HPDE6-E6E7 (cell line): ENCODE measurements around the gene CHRDL1.
"Not testable (repeated sequence)": the region's sequence is repeated elsewhere in the genome, so short reads cannot be mapped to it uniquely, and the experiment has no call there.

Experiments
- DNase-seq: peaks from one replicate; pipeline ENCODE4 v3.0.0; 2011; ENCODE audit warnings: missing footprints; ENCODE audit errors: extremely low spot score

Gene CHRDL1, protein sequence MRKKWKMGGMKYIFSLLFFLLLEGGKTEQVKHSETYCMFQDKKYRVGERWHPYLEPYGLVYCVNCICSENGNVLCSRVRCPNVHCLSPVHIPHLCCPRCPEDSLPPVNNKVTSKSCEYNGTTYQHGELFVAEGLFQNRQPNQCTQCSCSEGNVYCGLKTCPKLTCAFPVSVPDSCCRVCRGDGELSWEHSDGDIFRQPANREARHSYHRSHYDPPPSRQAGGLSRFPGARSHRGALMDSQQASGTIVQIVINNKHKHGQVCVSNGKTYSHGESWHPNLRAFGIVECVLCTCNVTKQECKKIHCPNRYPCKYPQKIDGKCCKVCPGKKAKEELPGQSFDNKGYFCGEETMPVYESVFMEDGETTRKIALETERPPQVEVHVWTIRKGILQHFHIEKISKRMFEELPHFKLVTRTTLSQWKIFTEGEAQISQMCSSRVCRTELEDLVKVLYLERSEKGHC

DNA sequence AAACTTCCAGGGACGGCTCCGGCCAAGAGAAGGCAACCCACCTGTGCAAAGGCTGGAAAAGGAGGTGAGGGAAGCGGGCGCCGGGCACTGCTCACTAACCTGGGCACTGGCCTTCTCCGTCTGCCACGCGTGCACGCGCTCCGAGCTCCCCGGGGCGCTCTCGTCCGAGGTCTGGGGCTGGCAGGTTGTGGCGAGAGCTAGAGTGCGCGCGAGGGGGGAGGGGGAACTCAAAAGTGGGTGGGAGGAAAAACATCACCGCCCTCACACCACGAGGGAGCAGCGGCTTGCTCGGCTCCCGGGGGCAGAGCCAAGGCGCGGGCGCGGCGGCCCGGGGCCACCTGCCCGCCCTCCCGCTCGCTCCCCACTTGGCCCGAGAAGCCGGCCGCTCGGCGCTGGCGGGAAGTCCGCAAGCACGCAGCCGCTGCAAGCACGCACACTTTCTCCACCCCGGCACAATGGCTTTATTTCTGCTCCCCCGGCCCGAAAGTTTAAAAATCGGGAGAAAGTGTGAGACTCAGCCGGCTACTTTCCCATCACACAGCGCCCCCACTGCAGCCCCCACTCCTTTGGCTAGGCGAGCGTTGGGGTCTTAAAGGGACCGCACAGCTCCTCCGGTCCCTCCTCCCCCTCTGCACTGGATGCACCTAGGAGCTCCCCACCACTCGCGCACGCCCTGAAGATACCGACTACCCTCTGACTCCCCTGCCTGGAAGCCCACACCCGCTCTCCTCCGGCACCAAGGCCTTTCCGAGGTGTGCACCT lies at the start of gene CHRDL1:
TSS of gene CHRDL1 (minus strand) at position 173 of the 762 bp plus-strand sequence. CDS start 3,636 bp downstream, outside the sequence.
- no peak for DNase-seq

DNA sequence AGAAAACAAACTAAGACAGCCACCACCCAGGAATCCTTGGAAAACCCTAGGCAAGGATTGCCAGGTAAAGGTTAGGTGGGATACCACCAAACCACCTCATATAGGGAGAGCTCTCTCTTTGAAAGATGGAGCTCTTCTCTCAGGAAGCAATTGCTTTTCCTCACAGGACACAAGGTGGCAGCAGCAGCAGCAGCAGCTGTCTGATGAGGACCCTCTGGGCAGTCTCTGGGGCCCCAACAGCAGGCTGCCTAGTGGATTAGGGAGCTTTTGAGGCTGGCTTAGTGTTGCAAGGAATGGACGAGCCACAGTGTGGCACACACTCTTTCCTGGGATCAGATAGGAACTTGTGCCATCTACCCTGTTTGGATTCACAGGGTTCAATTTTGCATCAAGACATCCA lies 41.4 kb upstream of the CHRDL1 start:
- DNase-seq, result no peak

GRCh38 chrX:110836451-110836850 lies 40.8 kb upstream of the CHRDL1 start:
- DNase-seq, result no peak

DNA sequence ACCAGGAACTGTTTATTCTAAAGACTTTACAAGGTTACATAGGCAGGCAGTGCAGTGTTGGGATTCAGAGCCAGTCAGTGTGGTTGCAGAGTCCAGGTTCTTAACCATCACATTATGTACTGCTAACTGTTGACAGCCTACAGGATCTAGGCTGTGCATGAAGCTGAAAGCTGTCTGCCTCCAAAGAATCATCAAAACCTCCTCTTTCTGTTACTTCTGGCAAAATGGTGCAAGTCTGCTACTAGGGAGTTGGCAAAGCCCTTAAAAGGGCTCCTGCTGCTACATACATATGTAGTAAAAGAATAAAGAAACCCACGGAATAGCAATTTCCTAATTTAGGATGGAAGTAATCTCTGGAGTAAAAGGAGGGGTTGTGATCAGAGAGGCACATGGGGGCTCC lies 40.4 kb upstream of the CHRDL1 start:
- DNase-seq, result no peak

GRCh38 chrX:110825972-110826371 lies 30.4 kb upstream of the CHRDL1 start:
- no peak for DNase-seq

GRCh38 chrX:110816543-110816942 lies 20.9 kb upstream of the CHRDL1 start:
- not testable (repeated sequence) for DNase-seq

DNA sequence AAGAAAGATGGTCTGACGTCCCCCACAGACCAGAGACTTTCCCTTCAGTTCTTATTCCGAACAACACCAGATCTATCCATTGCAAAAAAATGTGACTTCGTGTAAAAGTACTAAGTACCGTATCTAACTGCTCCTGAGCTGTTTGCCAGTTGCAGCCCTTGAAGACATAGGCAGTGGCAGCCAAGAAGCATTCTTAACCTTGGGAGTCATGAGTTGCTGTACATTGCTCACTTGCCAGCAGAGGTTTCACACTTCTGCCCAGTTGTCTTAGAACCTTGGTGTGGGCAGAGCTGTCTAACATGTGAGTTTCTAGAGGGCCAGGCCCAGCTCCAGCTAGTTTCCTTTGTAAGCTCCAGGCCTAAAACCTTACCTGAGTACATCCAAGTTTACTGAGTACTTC lies 10.5 kb upstream of the CHRDL1 start:
- no peak for DNase-seq

DNA sequence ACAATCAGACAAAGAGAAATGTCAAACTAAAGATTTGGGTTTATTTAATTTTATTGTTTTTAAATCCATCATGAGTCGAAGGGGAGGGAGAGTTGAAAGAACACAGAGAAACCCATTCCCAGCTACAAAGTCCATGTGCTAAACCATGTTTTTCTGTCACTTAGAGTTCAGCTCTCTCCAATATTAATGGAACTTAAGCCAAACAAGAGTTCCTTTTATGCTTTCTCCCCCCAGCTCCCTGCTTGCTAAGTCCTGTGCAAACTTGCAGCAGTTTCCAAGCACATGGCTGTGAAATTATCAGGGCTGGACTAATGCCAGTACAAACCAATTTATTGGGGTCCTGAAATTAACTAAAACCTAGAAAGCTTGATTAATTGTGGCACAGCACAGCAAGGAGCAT lies 9.7 kb upstream of the CHRDL1 start:
- DNase-seq, result no peak

- no peak for DNase-seq
These were observed 8.8 kb upstream of the CHRDL1 start for GRCh38 chrX:110804446-110804845.

DNA sequence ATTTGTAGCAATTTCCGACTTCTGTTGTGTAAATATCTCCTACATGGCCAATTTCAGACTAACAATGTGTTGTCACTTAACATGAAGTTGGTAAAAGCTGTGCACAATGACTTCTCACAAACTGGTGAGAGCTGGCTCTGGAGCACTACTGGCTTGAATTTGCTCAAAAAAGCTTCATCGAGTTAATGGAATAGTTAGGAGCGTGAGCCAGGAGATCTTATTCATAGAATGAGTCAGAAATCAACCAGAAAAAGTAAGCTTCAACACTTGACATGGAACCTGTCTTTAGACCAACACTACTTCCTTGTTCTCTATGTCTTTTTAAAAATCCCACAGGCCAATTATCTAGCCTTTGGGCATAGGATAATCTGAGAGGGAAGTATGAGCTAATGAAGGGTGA lies 7.9 kb upstream of the CHRDL1 start:
- DNase-seq, result no peak

DNA sequence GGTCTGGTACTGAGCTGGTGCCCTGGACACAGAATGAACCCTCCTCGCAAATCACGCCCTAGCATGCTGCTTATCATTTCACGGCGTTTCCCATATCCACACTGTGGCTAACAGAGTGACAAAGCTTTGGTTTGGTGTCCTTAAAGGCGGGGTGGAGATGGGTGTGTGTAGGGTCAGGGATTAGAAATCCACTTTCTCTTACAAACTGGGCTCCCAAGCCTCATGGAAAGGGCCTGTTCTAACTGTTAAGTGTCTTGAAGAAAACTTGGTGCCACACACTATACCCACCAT lies 735 bp upstream of the CHRDL1 start:
- no peak for DNase-seq

DNA sequence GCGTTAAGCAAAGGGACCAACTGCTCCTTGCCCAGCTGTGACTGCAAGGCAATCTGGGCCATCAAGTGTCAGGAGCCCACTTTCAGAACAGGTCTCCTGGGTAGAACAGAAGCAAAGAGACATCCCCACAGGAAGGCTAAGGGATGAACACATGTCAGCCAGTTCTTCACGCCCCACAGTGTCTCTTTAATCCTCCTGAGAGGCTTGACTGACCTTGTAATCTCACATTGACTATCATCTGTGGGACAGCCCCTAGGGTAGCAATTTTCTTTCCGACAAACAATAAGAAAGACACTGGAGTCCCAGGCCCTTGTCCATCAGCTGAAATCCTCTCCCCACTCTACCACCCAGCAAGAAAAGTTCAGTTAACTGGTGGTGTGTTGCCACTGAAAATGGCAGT lies 1.0 kb downstream of the CHRDL1 start:
- DNase-seq, result no peak

DNA sequence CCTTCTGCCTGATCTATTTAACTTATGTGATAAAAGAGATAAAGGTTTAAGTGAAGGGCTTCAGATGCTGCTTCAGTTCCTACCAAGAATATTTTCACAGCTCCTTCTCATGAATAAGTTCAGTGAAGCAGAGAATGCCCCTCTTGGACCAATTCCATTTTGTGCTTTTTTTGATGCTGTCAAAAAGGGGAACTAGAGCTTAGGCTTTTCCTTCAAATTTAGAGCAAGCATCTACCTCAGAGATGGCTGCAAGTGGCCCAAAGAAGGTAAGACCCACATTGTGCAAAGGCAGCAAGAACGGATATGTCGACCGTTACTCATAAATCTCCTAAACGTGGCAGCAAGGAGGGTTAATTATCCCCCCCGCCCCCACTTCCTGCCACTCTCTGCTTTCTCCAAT lies 4.5 kb downstream of the CHRDL1 start:
- DNase-seq, result no peak

DNA sequence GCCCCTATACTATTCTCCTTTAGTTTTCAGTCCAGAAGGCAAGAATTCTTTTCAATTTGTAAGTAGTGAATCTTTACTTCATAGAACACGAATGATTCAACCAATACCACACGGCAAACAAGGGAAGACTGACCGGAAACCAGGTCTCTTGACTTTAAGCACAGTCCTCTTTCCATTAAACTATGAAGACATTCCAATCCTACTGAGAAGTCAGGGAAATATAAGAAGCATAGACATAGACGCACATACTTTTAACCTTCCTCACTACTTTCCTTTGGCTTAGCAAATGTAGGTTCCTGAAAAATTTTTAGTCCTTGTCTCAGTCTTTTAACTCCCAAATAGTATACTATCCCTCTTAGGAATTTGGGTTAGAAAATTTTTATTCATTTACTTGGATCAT lies 9.1 kb downstream of the CHRDL1 start:
- no peak for DNase-seq

DNA sequence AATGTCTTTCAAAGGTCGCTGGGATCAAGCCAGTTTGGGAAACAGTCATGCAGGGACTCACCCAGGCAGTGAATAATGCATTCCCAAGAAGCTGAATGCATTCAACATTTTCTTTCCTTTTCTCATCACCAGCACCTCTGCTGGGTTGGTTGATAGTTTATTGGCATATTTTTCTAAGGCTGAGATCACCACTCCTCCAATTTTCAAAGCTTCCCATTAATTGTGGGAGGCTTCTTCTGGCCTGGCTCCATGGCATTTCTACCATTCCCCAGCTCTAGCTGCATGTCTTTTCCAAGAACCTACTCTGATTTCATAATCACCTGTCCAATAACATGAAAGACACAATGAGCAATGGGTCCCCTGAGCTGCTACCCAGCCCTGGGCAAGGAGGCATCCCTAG lies 35.8 kb downstream of the CHRDL1 start:
- no peak for DNase-seq

GRCh38 chrX:110758781-110759422 lies 36.7 kb downstream of the CHRDL1 start:
- no peak for DNase-seq

DNA sequence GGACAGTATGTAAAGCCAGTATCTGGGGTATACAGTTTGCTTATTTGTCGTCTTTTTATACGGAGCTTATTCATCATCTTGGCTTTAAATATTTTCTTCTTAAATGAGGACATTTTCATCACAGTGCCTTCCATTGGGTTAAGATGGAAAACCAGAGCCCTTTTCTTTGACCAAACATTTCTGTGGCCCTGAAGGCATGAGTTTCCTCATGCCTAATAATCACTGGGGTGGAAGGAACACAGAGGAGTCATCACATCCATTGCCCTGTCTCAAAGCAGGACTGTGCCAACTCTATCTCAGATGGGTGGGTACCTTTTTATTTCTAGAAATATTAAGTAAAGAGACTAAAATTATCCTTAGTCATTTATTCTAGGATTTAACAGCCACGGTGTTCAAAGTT lies 40.0 kb downstream of the CHRDL1 start:
- no peak for DNase-seq

DNA sequence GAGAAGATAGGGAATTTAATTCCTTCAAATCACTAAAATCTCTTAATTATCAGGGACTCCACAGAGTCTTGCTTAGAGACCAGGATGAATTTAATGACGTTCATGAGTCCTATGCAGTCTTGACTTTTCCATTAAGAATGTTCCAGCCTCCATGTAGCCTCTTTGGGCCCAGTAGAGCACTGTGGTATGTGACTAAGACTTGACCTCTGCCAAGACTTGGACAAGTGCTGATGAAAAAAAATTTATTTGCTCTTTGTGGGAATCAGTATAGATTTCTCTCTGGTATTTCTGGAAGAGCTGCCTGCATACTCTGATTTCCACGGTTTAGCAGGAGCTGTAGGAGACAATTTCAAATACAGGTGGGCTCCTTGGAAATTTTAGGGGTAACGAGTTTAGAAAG lies 40.6 kb downstream of the CHRDL1 start:
- no peak for DNase-seq

GRCh38 chrX:110750526-110751189 lies 45.0 kb downstream of the CHRDL1 start:
- no peak for DNase-seq

DNA sequence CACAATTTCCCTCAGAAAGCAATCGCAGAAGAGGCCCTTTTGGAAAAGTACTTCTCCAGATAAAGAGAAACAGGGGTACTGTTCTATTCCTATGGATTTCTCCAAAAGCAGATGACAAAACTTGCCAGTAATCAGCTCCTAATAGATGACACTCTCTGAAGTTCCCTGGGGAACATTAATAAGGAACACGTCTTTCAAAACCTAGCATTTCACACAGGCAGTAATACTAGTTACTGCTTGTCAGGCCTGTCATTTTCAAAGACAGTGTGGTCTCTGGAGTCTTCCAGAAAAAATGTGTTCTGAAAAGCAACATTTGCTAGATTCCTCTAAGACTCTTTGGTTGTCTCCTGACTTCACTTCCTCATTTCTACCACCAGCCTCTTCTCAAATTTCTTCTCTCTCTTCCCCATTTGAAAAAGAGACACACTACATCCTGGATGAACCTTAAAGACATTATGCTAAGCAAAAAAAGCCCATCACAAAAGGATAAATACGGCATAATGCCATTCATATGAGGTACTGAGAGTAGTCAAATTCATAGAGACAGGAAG lies 47.3 kb downstream of the CHRDL1 start:
- DNase-seq, result no peak

DNA sequence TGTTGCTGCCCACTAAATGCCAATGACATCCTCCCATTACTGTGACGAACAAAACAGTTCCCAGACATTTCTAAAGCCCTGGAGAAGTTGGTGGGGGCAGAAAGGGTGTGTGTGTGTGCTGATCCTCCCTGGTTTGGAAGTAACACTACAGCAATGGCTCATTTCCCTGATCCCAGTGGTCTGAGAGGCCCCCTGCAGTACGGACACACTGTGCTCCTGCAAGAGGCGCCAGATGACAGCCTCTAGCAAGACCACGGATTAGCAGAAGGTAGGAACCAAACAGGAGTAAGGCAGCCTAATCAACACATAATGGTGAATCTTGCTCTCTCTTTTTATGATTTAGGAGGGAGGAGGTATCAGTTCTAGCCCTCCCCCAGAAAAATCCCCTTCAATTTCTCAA lies 49.6 kb downstream of the CHRDL1 start:
- no peak for DNase-seq

DNA sequence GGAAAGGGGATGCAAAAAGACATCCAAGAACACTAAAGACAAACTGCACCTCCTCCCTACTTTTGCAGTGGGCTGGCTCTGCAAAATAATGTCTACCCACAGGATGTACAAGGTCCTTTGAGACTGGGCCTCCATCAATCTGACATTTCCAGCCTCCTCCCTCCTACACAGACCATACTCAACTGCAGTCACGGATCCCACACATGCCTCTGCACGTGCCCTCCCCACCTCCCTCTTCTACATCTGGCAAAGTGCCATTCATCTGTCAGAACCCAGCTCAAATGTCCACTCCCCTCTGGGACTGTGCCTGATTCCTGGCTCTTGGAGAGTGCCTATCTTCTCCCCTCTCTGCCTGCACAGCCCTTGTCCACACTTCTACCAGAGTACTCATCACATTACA lies 50.3 kb downstream of the CHRDL1 start:
- DNase-seq, result no peak
